Stimulated activated CD8-positive, alpha-beta memory T cell treated with anti-CD3 and anti-CD28 coated beads, Interleukin-4, amount 100 ng/mL, for 48 hours (primary cell): ENCODE data around the gene FLII.
A peak's percentile ranks its signal among the peaks of the same experiment; 100 is the strongest.
"Not testable (repeated sequence)": the region's sequence is repeated elsewhere in the genome, so short reads cannot be mapped to it uniquely, and the experiment has no call there.

ENCODE experiments used
- DNase-seq: peaks from one replicate; pipeline ENCODE4 v3.0.0-alpha.2; 2020

The FLII gene

GRCh38 chr17:18258356-18259038, at the start of gene FLII:
TSS of gene FLII (minus strand) at chr17:18258738. CDS start at chr17:18258690, 48 bp downstream.
- peak; percentile 70 for DNase-seq

GRCh38 chr17:18303206-18303605, 44.7 kb upstream of the FLII start:
- not testable (repeated sequence) for DNase-seq

GRCh38 chr17:18300725-18301480, 42.4 kb upstream of the FLII start:
- no peak for DNase-seq

GRCh38 chr17:18298061-18298460, 39.5 kb upstream of the FLII start:
- not testable (repeated sequence) for DNase-seq

- DNase-seq = no peak
Measured at GRCh38 chr17:18291718-18292540, 33.4 kb upstream of the FLII start.

- DNase-seq = no peak
Measured at GRCh38 chr17:18285296-18285695, 26.8 kb upstream of the FLII start.

GRCh38 chr17:18281788-18282187, 23.2 kb upstream of the FLII start:
- DNase-seq = no peak

- DNase-seq = no peak
Measured at GRCh38 chr17:18280766-18281371, 22.3 kb upstream of the FLII start.

GRCh38 chr17:18280249-18280648, 21.7 kb upstream of the FLII start:
- DNase-seq = no peak

- no peak for DNase-seq
Measured at GRCh38 chr17:18278867-18279266, 20.3 kb upstream of the FLII start.

- DNase-seq = no peak
Measured at GRCh38 chr17:18277076-18277475, 18.5 kb upstream of the FLII start.

GRCh38 chr17:18270046-18270931, 11.8 kb upstream of the FLII start:
- DNase-seq = no peak

- DNase-seq = no peak
Measured at GRCh38 chr17:18267927-18268711, 9.6 kb upstream of the FLII start.

GRCh38 chr17:18267366-18267765, 8.8 kb upstream of the FLII start:
- no peak for DNase-seq

- no peak for DNase-seq
Measured at GRCh38 chr17:18263885-18264682, 5.5 kb upstream of the FLII start.

- DNase-seq = no peak
Measured at GRCh38 chr17:18262641-18263040, 4.1 kb upstream of the FLII start.

- no peak for DNase-seq
Measured at GRCh38 chr17:18262111-18262510, 3.6 kb upstream of the FLII start.

- DNase-seq = no peak
Measured at GRCh38 chr17:18261659-18262058, 3.1 kb upstream of the FLII start.

GRCh38 chr17:18261146-18261515, 2.6 kb upstream of the FLII start:
- DNase-seq = peak; percentile 70
